Stomach (tissue), 4 donors: ENCODE measurements around the gene NOVA1.

Experiments
- CTCF ChIP-seq, 7 experiments: fragments of 450-650 bp in 4 of 7; fragments of 200-600 bp in 3 of 7; sonication (generic) in 3 of 7; IDR thresholded peaks; one replicate each; pipeline ENCODE4 v1.5.1; 2016 to 2019; ENCODE audit warnings: antibody characterized with exemption in 7 of 7, control low read depth in 2 of 7, mild to moderate bottlenecking in 1 of 7
- POLR2A ChIP-seq, 4 donors: fragments of 450-650 bp; IDR thresholded peaks; one replicate each; pipeline ENCODE4 v1.6.1; 2016; ENCODE audit warnings: antibody characterized with exemption in 4 of 4, control low read depth in 2 of 4, mild to moderate bottlenecking in 1 of 4, moderate library complexity in 1 of 4
- POLR2AphosphoS5 ChIP-seq, 3 donors: sonication (generic); formaldehyde crosslinking; IDR thresholded peaks; one replicate each; pipeline ENCODE4 v1.6.1; 2016; ENCODE audit warnings: antibody characterized with exemption in 3 of 3

DNA sequence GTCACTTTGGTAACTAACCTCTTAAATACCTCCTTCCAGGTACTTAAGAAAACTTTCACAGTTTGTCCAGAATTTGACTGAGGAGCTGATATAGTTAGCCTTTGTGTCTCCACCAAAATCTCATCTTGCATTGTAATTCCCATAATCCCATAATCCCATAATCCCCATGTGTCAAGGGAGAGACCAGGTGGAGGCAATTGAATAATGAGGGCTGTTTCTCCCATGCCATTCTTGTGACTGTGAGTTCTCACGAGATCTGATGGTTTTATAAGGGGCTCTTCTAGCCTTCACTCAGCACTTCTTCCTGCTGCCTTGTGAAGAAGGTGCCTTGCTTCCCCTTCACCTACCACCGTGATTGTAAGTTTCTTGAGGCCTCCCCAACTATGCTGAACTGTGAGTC lies 7.8 kb upstream of the NOVA1 start:
- TF ChIP-seq POLR2AphosphoS5 (IDR thresholded peaks at IDR 0.05) = no peak
- no peak for TF ChIP-seq CTCF (IDR thresholded peaks at IDR 0.05)
- TF ChIP-seq POLR2A (IDR thresholded peaks at IDR 0.05) = no peak
